Islet of Langerhans (tissue), 1 donor: ENCODE measurements around the gene RASSF8.

Source experiments
- FAIRE-seq: peaks from one replicate; lab custom pipeline; 2011; peaks lifted over from hg19 to GRCh38; lab: Jason Lieb, UNC

RASSF8 gene

DNA sequence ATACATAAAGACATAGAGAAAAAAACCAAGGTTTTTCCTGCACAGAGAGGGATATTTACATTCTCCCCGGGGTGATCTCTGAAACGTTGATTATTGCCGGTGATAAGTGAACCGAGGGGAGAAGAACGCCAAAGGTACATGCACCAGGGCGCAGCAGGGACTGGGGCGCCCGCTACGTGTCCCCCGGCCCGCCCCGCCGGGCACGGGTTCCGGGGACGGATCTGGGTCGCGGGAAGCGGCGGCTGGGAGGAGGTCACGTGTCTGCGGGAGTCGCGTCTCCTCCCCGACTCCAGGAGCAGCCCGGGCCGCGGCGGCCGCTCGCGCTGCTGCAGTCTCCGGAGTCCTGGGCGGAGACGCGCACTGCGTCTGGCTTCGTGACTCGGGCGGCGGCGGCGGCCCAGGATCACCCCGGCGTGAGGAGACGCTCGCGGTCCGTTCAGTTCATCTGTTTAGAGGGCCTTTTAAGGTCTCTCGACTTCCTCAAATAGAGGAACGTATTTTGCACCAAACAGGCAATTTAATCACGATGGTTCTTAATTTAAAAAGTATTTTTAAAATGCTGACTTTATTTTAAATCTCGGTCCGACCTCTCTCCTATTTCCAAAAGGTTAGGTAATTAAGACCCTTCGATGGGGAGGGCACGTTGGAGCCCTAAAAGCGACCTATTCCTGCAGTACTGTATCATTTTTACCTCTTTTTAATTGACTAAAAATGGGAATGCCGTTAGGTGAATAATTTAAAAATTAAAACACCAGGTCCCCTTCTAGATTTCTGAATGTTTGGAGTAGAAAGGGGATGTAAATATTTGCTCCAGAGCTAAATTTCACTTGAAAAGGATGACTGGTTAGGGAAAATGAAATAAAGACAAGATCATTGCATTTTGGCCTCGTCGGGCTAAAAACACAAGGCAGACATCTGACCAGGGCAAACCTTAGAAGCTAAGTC, 168.1 kb downstream of the RASSF8 start:
- no peak for FAIRE-seq

DNA sequence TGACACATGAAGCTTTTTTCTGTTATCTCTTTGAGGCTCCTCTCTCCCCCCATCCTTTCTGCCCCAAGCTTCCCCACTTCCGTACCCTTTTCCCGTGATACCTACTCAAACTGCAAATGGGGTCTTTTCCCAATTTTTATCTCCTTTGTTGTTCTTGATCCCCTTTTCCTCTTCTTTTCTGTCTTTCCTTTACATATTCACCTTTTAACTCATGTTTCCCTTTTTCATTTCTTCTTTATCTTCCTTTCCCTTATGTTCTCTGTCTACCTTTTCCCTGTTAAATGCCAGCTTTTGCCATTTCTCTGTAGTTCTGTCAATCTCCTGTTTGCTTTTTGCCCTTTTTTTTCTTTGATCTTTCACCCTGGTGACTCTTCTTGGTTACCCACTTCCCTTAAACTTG, 168.9 kb downstream of the RASSF8 start:
- no peak for FAIRE-seq

DNA sequence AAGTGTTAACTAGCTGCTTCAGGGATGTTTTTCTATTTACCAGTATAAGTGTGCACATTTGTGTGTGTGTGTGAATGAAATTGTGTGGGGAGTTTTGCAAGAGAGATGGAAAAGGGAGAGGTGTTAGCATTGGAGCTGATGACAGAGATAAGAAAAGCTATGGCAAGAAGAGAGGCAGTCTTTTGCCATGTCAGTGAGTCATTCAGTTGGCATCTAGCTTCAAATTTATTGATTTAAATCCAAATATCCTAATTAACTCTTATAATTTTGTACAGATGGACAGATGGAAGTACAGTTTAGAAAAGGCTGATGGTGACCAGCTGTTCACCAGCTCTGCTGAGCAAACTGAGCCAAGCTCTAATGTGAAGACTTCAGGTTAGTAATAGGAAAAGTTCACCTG, 169.7 kb downstream of the RASSF8 start:
- FAIRE-seq = no peak
